SK-N-SH (cell line): ENCODE results near the gene CD101. TPM values are rescaled to one million over a fixed set of nuclear protein-coding genes. Genes with fewer than 3 reads are reported as not detected.
A peak's percentile ranks its signal among the peaks of the same experiment; 100 is the strongest.

Experiments used
- CTCF ChIA-PET: fragments of 300-600, 350-600 bp; formaldehyde crosslinking; extraction: SDS; loops from one replicate; lab custom pipeline; 2021; lab: Yijun Ruan, JAX
- POLR2A ChIA-PET: fragments of 350-600 bp; sonication (Branson Sonifier 250); formaldehyde crosslinking; extraction: SDS; loops from one replicate; lab custom pipeline; 2020; ENCODE audit warnings: antibody characterized with exemption, inconsistent platforms; lab: Yijun Ruan, JAX
- DNase-seq: peaks from one replicate; pipeline ENCODE4 v3.0.0; 2012
- H2AFZ ChIP-seq: fragments of 200-600 bp; sonication (generic); 2 replicates; pipeline ENCODE4 v1.8.1; 2016; ENCODE audit warnings: antibody characterized with exemption, mild to moderate bottlenecking, low read depth
- H3F3A ChIP-seq: fragments of 200-600 bp; sonication (generic); replicated peaks from 2 replicates; pipeline ENCODE3; 2016; ENCODE audit warnings: antibody characterized with exemption, mild to moderate bottlenecking; ENCODE audit not compliant: insufficient read depth
- H3K27ac ChIP-seq, 2 experiments: fragments of 200-500 bp in 1 of 2; fragments of 200-600 bp in 1 of 2; sonication (Bioruptor generic) in 1 of 2; sonication (generic), shearing (Covaris generic) in 1 of 2; 2 replicates each; pipeline versions ENCODE4 v1.5.1 to v1.6.1; 2014 to 2016; ENCODE audit warnings: low read depth in 2 of 2, inconsistent platforms in 1 of 2, low read length in 1 of 2, mild to moderate bottlenecking in 1 of 2, mixed read lengths in 1 of 2
- H3K27me3 ChIP-seq: fragments of 200-600 bp; sonication (generic), shearing (Covaris generic); 2 replicates; pipeline ENCODE4 v1.6.1; 2016; ENCODE audit warnings: mixed run types; ENCODE audit not compliant: insufficient read depth
- H3K36me3 ChIP-seq, 2 experiments: fragments of 200-500 bp in 1 of 2; fragments of 200-600 bp in 1 of 2; sonication (Bioruptor generic) in 1 of 2; sonication (generic) in 1 of 2; replicated peaks in 1 of 2; 2 replicates each; pipeline versions ENCODE3 to v1.5.1; 2014 to 2016; ENCODE audit warnings: low read length in 1 of 2, mild to moderate bottlenecking in 1 of 2; ENCODE audit not compliant: insufficient read depth in 2 of 2, control insufficient read depth in 1 of 2
- H3K4me1 ChIP-seq, 2 experiments: fragments of 200-500 bp in 1 of 2; fragments of 200-600 bp in 1 of 2; sonication (Bioruptor generic) in 1 of 2; sonication (generic), shearing (Covaris generic) in 1 of 2; 2 replicates each; pipeline versions ENCODE4 v1.5.1 to v1.6.1; 2014 to 2016; ENCODE audit warnings: low read depth in 1 of 2, low read length in 1 of 2, mixed run types in 1 of 2; ENCODE audit not compliant: insufficient read depth in 2 of 2, control insufficient read depth in 1 of 2
- H3K4me2 ChIP-seq: fragments of 200-600 bp; sonication (generic), shearing (Covaris generic); 2 replicates; pipeline ENCODE4 v1.6.1; 2017; ENCODE audit warnings: mixed run types
- H3K4me3 ChIP-seq, 2 experiments: fragments of 200-500 bp in 1 of 2; fragments of 200-600 bp in 1 of 2; sonication (Bioruptor generic) in 1 of 2; sonication (generic), shearing (Covaris generic) in 1 of 2; 2 replicates each; pipeline versions ENCODE4 v1.5.1 to v1.8.1; 2014 to 2016; ENCODE audit warnings: low read depth in 2 of 2, inconsistent platforms in 1 of 2, low read length in 1 of 2, mild to moderate bottlenecking in 1 of 2, mixed read lengths in 1 of 2, moderate library complexity in 1 of 2
- H3K79me2 ChIP-seq: fragments of 200-600 bp; sonication (generic); 2 replicates; pipeline ENCODE4 v1.8.1; 2017; ENCODE audit warnings: mild to moderate bottlenecking; ENCODE audit not compliant: insufficient read depth
- H3K9ac ChIP-seq: fragments of 200-600 bp; sonication (generic); 2 replicates; pipeline ENCODE4 v1.6.1; 2017; ENCODE audit warnings: mixed run types
- H3K9me2 ChIP-seq: fragments of 200-600 bp; sonication (generic); 2 replicates; pipeline ENCODE4 v1.6.1; 2017; ENCODE audit warnings: mixed run types
- H3K9me3 ChIP-seq: fragments of 200-600 bp; sonication (generic); 2 replicates; pipeline ENCODE4 v1.6.1; 2017; ENCODE audit warnings: mixed run types, mild to moderate bottlenecking, moderate library complexity
- H4K20me1 ChIP-seq: fragments of 200-600 bp; sonication (generic); 2 replicates; pipeline ENCODE4 v1.6.1; 2017; ENCODE audit warnings: mild to moderate bottlenecking, mixed run types; ENCODE audit not compliant: insufficient read depth
- MEF2A ChIP-seq: IDR thresholded peaks from 2 replicates; pipeline ENCODE4 v1.4.0; 2012; ENCODE audit warnings: low read depth, borderline replicate concordance
- MXI1 ChIP-seq: IDR thresholded peaks from 2 replicates; pipeline ENCODE4 v1.6.1; 2012; ENCODE audit warnings: mild to moderate bottlenecking, low read depth, low read length, improper control_type of control experiment
- PBX3 ChIP-seq: IDR thresholded peaks from 2 replicates; pipeline ENCODE4; 2012
- SIN3A ChIP-seq: IDR thresholded peaks from 2 replicates; pipeline ENCODE4 v1.6.1; 2012; ENCODE audit warnings: low read depth, mild to moderate bottlenecking, low read length, moderate library complexity, borderline replicate concordance
- TCF12 ChIP-seq: IDR thresholded peaks from 2 replicates; pipeline ENCODE4 v1.4.0; 2012
- USF1 ChIP-seq: IDR thresholded peaks from 2 replicates; pipeline ENCODE4 v1.4.0; 2012; ENCODE audit warnings: low read depth, borderline replicate concordance
- WGBS: methylation state at CpG from one replicate; pipeline ENCODE4 v1.1.6; 2017; ENCODE audit warnings: low lambda C conversion rate; 5-methylcytosine and 5-hydroxymethylcytosine counted together
- polyA plus RNA-seq, 3 experiments: library from polyadenylated mRNA; depleted of rRNA; stranded (reverse); fragments of >200 nt; gene quantifications; 2 replicates each; pipeline ENCODE4 v1.2.3, GENCODE V29; 2012
- TF ChIP-seq, protein P1 (sequence below): IDR thresholded peaks from 2 replicates; pipeline ENCODE4 v1.4.0; 2012; ENCODE audit warnings: low read depth
- TF ChIP-seq, protein P2 (sequence below): fragments of 200-600 bp; sonication (generic); IDR thresholded peaks from 2 replicates; pipeline ENCODE4 v1.6.1; 2017; ENCODE audit warnings: antibody characterized with exemption, mild to moderate bottlenecking, moderate library complexity

CD101 gene
- polyA plus RNA-seq, 1 of the 3 experiments (the other 2 are of a cell fraction), result 0.16 TPM

DNA sequence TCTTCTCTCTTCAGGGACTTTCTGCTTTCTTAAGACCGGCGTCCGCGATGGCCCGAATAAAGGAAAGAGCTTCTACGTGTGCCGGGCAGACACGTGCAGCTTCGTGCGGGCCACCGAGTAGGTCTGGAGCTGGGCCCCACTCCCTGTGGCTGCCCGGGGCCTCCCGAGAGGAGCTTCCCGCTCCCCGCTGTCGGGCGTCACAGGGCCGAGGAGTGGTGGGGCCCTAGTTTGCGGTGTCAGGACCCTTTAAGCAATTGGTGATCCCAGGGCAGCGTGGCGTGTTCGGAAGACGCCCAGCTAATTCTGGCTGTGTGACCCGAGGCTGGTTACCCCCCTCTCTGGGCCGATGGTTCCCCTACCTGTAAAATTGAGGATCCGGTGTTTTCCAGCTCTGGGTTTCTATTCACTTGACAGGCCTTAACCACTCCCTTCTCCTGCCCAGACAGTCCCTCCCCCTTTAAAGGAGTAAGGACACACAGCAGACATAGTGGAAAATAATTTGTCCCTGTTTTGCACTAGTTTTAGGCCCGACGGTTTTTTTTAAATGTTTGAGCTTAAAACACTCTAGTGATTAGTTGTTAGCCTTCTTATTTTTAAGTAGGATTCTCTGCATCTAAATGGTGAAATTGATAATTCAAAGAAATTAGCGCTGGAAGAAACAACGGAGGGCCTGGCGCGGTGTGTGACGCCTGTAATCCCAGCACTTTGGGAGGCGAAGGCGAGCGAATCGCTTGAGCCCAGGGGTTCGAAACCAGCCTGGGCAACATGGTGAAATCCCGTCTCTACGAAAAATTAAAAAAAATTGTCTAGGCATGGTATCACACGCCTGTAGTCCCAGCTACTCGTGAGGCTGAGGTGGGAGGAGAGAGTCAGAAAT is 59.1 kb downstream of the CD101 start:
- Histone ChIP-seq H3K79me2 (peaks cover 8% of the 10 kb centered on the region), H3K27me3 (no peaks in the 10 kb centered on the region), H3K4me3 (peak overlapping the region; percentile 76 to 91), H2AFZ (peak overlapping the region; percentile 85), H4K20me1 (no peaks in the 10 kb centered on the region), H3K9me2 (no peaks in the 10 kb centered on the region), H3K36me3 (peaks cover 6 to 9% of the 10 kb centered on the region in 2 experiments), H3K9ac (peak overlapping the region; percentile 70)
- ChIA-PET CTCF (interaction anchor here (0.8 to 5.7 kb wide), 14 partner anchors 7 to 576 kb away, joined by 3 to 42 read pairs (median 4); partner anchors contain the start of gene TRIM45), POLR2A (interaction anchor here (0.5 to 1.1 kb wide), 7 partner anchors 140 to 1064 kb away, joined by 3 to 5 read pairs (median 3); partner anchors contain the start of gene IGSF3)
- peak; percentile 61 for DNase-seq
- 60% methylated on average over 20 of the region's 42 CpGs for WGBS
- TF ChIP-seq SIN3A (peak; percentile 49; the same call in 1 of the 2 replicates), MXI1 (peak; percentile 71; the same call in 1 of the 2 replicates), USF1 (no peak), MEF2A (no peak)
- TF ChIP-seq, protein P1, sequence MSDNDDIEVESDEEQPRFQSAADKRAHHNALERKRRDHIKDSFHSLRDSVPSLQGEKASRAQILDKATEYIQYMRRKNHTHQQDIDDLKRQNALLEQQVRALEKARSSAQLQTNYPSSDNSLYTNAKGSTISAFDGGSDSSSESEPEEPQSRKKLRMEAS, result peak; percentile 88
- TF ChIP-seq, protein P2, sequence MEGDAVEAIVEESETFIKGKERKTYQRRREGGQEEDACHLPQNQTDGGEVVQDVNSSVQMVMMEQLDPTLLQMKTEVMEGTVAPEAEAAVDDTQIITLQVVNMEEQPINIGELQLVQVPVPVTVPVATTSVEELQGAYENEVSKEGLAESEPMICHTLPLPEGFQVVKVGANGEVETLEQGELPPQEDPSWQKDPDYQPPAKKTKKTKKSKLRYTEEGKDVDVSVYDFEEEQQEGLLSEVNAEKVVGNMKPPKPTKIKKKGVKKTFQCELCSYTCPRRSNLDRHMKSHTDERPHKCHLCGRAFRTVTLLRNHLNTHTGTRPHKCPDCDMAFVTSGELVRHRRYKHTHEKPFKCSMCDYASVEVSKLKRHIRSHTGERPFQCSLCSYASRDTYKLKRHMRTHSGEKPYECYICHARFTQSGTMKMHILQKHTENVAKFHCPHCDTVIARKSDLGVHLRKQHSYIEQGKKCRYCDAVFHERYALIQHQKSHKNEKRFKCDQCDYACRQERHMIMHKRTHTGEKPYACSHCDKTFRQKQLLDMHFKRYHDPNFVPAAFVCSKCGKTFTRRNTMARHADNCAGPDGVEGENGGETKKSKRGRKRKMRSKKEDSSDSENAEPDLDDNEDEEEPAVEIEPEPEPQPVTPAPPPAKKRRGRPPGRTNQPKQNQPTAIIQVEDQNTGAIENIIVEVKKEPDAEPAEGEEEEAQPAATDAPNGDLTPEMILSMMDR, result no peak
- TF ChIP-seq, all 33 proteins: peak for 3
- no peaks in the 10 kb centered on the region for H3K9me3 ChIP-seq
- peaks cover 7 to 13% of the 10 kb centered on the region in 2 experiments; a peak in 3 of 4 replicates for H3K4me1 ChIP-seq
- peak overlapping the region in 1 of 2 experiments; percentile 53; a peak in 1 of 4 replicates for H3K27ac ChIP-seq
- H3K4me2 ChIP-seq, result peak overlapping the region; percentile 84
- peaks cover 4% of the 10 kb centered on the region for H3F3A ChIP-seq

DNA sequence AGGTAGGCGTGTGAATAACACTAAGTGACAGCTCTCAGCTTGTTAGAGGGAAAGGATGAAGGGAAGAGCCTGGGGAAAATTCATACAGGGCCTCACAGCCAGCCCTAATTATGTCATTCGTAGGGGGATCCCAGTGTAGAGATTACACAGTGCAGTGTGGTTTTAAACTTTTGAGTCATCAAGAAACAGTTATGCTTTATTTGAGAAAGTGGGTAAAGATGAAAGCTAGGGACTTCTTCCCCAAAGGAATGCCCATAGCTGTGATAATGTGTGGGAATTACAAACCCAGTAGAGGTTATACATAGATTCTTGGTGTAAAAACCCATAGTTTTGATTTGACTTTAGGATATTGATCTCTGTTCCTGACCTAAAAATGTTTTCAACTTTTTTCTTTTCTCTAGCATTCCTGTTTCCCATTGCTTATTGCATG is 60.4 kb downstream of the CD101 start:
- POLR2A ChIA-PET, result no interaction called here

More for the DNA sequence above, 60.4 kb downstream of the CD101 start:
- peaks cover 4% of the 10 kb centered on the region for H3F3A ChIP-seq
- H3K9me2 ChIP-seq, result no peaks in the 10 kb centered on the region
- H3K27me3 ChIP-seq, result no peaks in the 10 kb centered on the region
- 64% methylated on average over 2 of the region's 2 CpGs for WGBS
- H3K4me1 ChIP-seq, result peaks cover 7 to 13% of the 10 kb centered on the region in 2 experiments; a peak in 3 of 4 replicates
- H3K27ac ChIP-seq, result peak overlapping the region in 1 of 2 experiments; percentile 53; a peak in 2 of 4 replicates
- DNase-seq, result no peak
- CTCF ChIA-PET, result interaction anchor here (0.8 to 1.3 kb wide), 4 partner anchors 222 to 487 kb away, joined by 3 to 8 read pairs (median 4); no protein-coding TSS in a partner anchor
- peaks cover 8% of the 10 kb centered on the region for H3K79me2 ChIP-seq
- peaks cover 6 to 9% of the 10 kb centered on the region in 2 experiments for H3K36me3 ChIP-seq
- H3K4me3 ChIP-seq, result no peak overlapping the region
- H3K9me3 ChIP-seq, result no peaks in the 10 kb centered on the region
- no peak overlapping the region for H2AFZ ChIP-seq
- no peak overlapping the region for H3K9ac ChIP-seq
- no peak overlapping the region for H3K4me2 ChIP-seq
- no peaks in the 10 kb centered on the region for H4K20me1 ChIP-seq
- TF ChIP-seq, protein P1, result no peak
- TF ChIP-seq PBX3, result peak; percentile 10; the same call in 1 of the 2 replicates
- TF ChIP-seq TCF12, result peak; percentile 41; the same call in 1 of the 2 replicates
